Smooth muscle cell of the brain vasculature (primary cell): ENCODE measurements around the gene SLC25A41.
"Not testable (repeated sequence)": the region's sequence is repeated elsewhere in the genome, so short reads cannot be mapped to it uniquely, and the experiment has no call there.

Source experiments
- DNase-seq: peaks from one replicate; pipeline ENCODE4 v3.0.0-alpha.2; 2012; ENCODE audit warnings: low read depth, low spot score

Gene SLC25A41

GRCh38 chr19:6428692-6429418 is 4.7 kb downstream of the SLC25A41 start:
- not testable (repeated sequence) for DNase-seq

DNA sequence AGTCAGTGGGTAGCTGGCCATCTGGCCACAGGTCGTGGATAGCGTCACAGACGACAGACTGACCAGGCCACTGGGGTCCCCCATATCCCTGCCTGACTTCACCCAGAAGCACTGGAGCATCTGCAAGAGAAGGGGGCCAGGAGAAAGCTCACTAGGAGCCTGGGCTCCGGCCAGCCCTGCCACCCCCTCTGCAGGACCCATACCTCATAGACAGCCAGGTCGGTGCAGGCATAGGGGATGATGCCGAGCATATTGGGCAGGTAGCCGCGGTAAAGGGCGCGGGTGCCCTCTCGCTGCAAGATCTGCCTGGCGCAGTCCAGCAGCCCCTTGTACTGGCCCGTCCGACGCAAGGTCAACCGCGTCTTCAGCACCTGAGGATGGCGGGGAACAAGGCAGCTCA is 6.4 kb downstream of the SLC25A41 start:
- no peak for DNase-seq

DNA sequence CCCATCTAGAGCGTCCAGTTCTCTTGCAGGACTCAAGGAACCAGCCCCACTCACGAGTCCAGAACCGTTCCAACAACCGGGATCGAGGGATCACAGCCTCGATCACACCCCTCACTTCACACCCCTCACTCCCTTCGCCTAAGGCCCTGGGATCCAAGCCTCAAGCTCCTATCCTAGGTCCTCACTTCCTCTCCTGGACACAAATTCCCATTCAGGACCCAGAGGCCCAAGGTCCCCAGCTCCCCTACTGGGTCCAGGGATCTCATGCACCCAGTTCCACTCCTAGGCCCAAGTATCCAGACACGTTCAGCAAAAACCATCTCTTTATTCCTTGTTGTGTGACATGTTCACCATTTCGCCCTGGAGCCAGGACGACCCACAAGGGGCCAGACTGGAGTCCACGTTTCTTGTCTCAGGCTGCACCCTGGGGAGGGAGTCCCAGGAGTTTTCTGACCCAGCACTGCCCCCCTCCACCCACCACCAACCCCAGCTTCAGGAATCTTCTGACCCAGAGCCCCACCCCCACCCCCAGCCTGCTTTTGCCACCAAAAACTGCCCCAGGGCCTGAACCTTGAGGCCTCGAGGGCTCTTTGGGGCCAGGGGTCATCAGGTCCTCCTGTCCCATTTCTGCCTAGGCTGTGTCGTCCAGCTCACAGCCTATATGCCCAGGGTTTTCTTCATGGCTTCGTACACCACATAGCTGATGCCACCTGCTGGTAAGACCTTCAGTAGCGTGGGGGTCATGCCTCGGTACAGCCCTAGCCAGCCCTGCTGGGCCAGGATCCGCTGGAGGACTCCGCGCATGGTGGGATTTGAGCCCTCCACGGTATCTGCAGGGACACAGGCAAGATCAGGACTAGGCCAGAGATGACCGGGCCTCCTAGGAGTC is 7.6 kb downstream of the SLC25A41 start:
- no peak for DNase-seq

- peak; percentile 100 for DNase-seq
Observed at GRCh38 chr19:6424939-6425731, 8.4 kb downstream of the SLC25A41 start.

DNA sequence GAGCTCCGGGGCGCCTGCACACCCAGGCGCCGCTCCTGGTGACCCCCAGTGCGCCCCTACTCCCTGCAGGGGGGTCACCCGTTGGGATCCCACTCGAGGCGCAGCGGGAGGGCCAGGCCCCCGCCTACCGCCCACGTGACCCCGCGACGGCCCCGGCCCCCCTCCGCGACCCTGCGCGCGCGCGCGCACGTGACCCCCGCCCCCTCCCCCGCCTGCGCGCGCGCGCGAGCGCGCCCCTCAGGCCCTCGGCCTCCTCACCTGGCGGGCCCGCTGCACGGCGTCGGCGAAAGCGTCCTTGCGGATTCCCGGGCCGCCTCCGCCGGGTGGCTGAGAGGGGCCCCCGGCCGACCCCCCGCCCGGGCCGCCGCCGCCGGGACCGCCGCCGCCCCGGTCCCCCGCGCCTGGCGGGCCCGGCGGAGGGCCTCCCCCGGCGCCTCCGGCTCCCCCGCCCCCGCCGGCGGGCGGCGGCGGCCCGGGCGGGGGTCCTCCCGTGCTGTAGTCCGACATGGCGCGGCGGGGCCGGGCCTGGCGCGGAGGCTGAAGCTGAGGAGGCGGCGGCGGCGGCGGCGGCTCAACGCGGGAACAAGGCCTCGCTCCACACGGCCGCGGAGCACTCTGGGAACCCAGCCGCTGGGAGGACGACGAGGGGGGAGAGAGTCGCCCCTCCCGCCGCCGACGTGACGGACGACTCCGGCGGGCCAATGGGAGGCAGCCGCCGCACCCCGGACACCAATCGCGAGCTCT is 9.2 kb downstream of the SLC25A41 start, which contains the start of gene KHSRP:
TSS of gene KHSRP (minus strand) at position 617 of the 744 bp plus-strand sequence. CDS start at position 507, 110 bp downstream.
- DNase-seq: no peak

GRCh38 chr19:6423499-6424194 is 9.9 kb downstream of the SLC25A41 start:
- peak; percentile 24 for DNase-seq

- DNase-seq: no peak
Observed at GRCh38 chr19:6421075-6422014, 12.2 kb downstream of the SLC25A41 start.

GRCh38 chr19:6418562-6418932 is 15.0 kb downstream of the SLC25A41 start:
- DNase-seq: no peak

GRCh38 chr19:6417713-6418561 is 15.6 kb downstream of the SLC25A41 start:
- DNase-seq: no peak

DNA sequence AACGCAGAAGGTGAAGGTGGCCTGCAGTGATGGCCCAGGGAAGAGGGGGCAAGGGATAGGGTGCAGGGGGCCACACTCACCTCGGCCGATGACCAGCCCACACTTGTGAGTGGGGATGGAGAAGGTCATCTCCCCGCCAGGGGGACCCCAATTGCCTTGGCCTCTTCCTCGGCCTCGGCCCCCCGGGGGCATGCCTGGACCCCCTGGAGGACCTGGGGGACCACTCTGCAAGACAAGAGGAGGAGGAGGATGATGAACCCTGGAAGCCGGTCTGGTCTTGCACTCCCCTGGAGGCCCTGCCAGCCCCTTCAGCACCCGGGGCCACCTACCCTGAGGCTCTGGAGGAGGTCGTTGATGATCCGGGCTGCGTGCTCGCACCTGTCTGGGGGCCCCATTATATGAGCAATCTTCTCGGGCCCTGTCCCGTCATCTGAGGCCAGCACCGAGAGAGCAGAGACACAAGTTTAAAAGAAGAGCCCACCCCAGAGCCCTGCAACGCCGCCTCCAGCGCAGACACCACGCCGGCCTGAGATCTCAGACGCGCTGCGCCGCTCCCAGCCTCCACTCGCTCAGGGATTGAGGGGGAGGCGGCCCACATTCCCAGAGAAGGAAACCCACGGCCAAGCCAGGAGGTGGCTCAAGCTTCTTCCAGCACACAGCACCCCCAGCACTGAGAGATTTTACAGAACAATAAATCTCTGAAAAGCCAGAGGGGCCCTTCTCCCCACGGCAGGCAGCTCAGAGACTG is 16.7 kb downstream of the SLC25A41 start:
- DNase-seq: no peak

DNA sequence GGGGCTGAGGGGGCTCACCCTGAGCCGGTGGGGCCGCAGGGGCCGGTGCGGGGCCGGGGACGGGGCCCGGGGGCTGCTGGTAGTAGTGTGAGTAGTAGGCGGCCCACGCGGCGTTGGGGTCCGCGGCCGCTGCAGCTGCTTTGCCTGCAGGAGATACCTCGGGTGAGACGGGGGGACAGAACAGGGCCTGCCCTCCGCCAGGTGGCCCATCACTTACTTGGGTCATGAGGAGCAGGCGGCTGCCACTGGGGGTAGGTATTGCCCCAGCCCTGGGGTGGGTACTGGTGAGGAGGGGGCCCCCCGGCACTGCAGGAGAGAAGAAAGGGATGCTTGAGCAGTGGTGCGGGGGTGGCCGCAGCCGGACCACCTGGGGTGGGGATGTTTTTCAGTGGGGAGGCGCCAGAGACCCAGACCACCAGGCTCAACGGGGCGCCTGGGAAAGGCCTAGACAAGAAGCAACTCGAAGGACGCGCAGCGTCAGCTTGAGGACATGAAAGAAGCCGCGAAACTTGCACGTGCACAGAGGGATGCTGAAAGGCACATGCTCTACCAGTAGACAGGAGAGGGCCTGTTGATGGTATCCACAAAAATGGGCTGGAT is 17.9 kb downstream of the SLC25A41 start:
- DNase-seq: no peak

- no peak for DNase-seq
Observed at GRCh38 chr19:6414793-6415590, 18.6 kb downstream of the SLC25A41 start.

- no peak for DNase-seq
Observed at GRCh38 chr19:6413721-6414643, 19.6 kb downstream of the SLC25A41 start.

- no peak for DNase-seq
Observed at GRCh38 chr19:6413291-6413690, 20.3 kb downstream of the SLC25A41 start.

- no peak for DNase-seq
Observed at GRCh38 chr19:6412447-6413091, 21.0 kb downstream of the SLC25A41 start.
